Upper lobe of left lung (tissue), 4 donors: ENCODE measurements around the gene TMEM164.

Experiments
- CTCF ChIP-seq, 6 experiments: fragments of 450-650 bp in 4 of 6; fragments of 200-600 bp in 2 of 6; sonication (generic) in 2 of 6; IDR thresholded peaks; one replicate each; pipeline ENCODE4 v1.5.1; 2016 to 2019; ENCODE audit warnings: antibody characterized with exemption in 6 of 6
- EP300 ChIP-seq, 4 donors: sonication (generic); formaldehyde crosslinking; IDR thresholded peaks; one replicate each; pipeline ENCODE4 v1.5.1; 2017; ENCODE audit warnings: antibody characterized with exemption in 4 of 4, control low read depth in 2 of 4
- POLR2A ChIP-seq, 4 donors: fragments of 450-650 bp; IDR thresholded peaks; one replicate each; pipeline ENCODE4 v1.5.1; 2016 to 2017; ENCODE audit warnings: antibody characterized with exemption in 4 of 4, mild to moderate bottlenecking in 2 of 4
- POLR2AphosphoS5 ChIP-seq, 2 donors: sonication (generic); formaldehyde crosslinking; IDR thresholded peaks; one replicate each; pipeline ENCODE4 v1.5.1; 2017; ENCODE audit warnings: antibody characterized with exemption in 2 of 2

- TF ChIP-seq CTCF (IDR thresholded peaks at IDR 0.05) (no peak), EP300 (IDR thresholded peaks at IDR 0.05) (no peak), POLR2A (IDR thresholded peaks at IDR 0.05) (no peak), POLR2AphosphoS5 (IDR thresholded peaks at IDR 0.05) (no peak)
Observed at GRCh38 chrX:110132450-110133114, 129.7 kb downstream of the TMEM164 start.
